SK-N-SH (cell line): ENCODE data around the gene KIT. TPM values are rescaled to one million over a fixed set of nuclear protein-coding genes. Genes with fewer than 3 reads are reported as not detected.

ENCODE experiments used
- CTCF ChIA-PET: fragments of 300-600, 350-600 bp; formaldehyde crosslinking; extraction: SDS; loops from one replicate; lab custom pipeline; 2021; lab: Yijun Ruan, JAX
- POLR2A ChIA-PET: fragments of 350-600 bp; sonication (Branson Sonifier 250); formaldehyde crosslinking; extraction: SDS; loops from one replicate; lab custom pipeline; 2020; ENCODE audit warnings: antibody characterized with exemption, inconsistent platforms; lab: Yijun Ruan, JAX
- DNase-seq: peaks from one replicate; pipeline ENCODE4 v3.0.0; 2012
- H2AFZ ChIP-seq: fragments of 200-600 bp; sonication (generic); 2 replicates; pipeline ENCODE4 v1.8.1; 2016; ENCODE audit warnings: antibody characterized with exemption, mild to moderate bottlenecking, low read depth
- H3F3A ChIP-seq: fragments of 200-600 bp; sonication (generic); replicated peaks from 2 replicates; pipeline ENCODE3; 2016; ENCODE audit warnings: antibody characterized with exemption, mild to moderate bottlenecking; ENCODE audit not compliant: insufficient read depth
- H3K27ac ChIP-seq, 2 experiments: fragments of 200-500 bp in 1 of 2; fragments of 200-600 bp in 1 of 2; sonication (Bioruptor generic) in 1 of 2; sonication (generic), shearing (Covaris generic) in 1 of 2; 2 replicates each; pipeline versions ENCODE4 v1.5.1 to v1.6.1; 2014 to 2016; ENCODE audit warnings: low read depth in 2 of 2, inconsistent platforms in 1 of 2, low read length in 1 of 2, mild to moderate bottlenecking in 1 of 2, mixed read lengths in 1 of 2
- H3K27me3 ChIP-seq: fragments of 200-600 bp; sonication (generic), shearing (Covaris generic); 2 replicates; pipeline ENCODE4 v1.6.1; 2016; ENCODE audit warnings: mixed run types; ENCODE audit not compliant: insufficient read depth
- H3K36me3 ChIP-seq, 2 experiments: fragments of 200-500 bp in 1 of 2; fragments of 200-600 bp in 1 of 2; sonication (Bioruptor generic) in 1 of 2; sonication (generic) in 1 of 2; replicated peaks in 1 of 2; 2 replicates each; pipeline versions ENCODE3 to v1.5.1; 2014 to 2016; ENCODE audit warnings: low read length in 1 of 2, mild to moderate bottlenecking in 1 of 2; ENCODE audit not compliant: insufficient read depth in 2 of 2, control insufficient read depth in 1 of 2
- H3K4me1 ChIP-seq, 2 experiments: fragments of 200-500 bp in 1 of 2; fragments of 200-600 bp in 1 of 2; sonication (Bioruptor generic) in 1 of 2; sonication (generic), shearing (Covaris generic) in 1 of 2; 2 replicates each; pipeline versions ENCODE4 v1.5.1 to v1.6.1; 2014 to 2016; ENCODE audit warnings: low read depth in 1 of 2, low read length in 1 of 2, mixed run types in 1 of 2; ENCODE audit not compliant: insufficient read depth in 2 of 2, control insufficient read depth in 1 of 2
- H3K4me2 ChIP-seq: fragments of 200-600 bp; sonication (generic), shearing (Covaris generic); 2 replicates; pipeline ENCODE4 v1.6.1; 2017; ENCODE audit warnings: mixed run types
- H3K4me3 ChIP-seq, 2 experiments: fragments of 200-500 bp in 1 of 2; fragments of 200-600 bp in 1 of 2; sonication (Bioruptor generic) in 1 of 2; sonication (generic), shearing (Covaris generic) in 1 of 2; 2 replicates each; pipeline versions ENCODE4 v1.5.1 to v1.8.1; 2014 to 2016; ENCODE audit warnings: low read depth in 2 of 2, inconsistent platforms in 1 of 2, low read length in 1 of 2, mild to moderate bottlenecking in 1 of 2, mixed read lengths in 1 of 2, moderate library complexity in 1 of 2
- H3K79me2 ChIP-seq: fragments of 200-600 bp; sonication (generic); 2 replicates; pipeline ENCODE4 v1.8.1; 2017; ENCODE audit warnings: mild to moderate bottlenecking; ENCODE audit not compliant: insufficient read depth
- H3K9ac ChIP-seq: fragments of 200-600 bp; sonication (generic); 2 replicates; pipeline ENCODE4 v1.6.1; 2017; ENCODE audit warnings: mixed run types
- H3K9me2 ChIP-seq: fragments of 200-600 bp; sonication (generic); 2 replicates; pipeline ENCODE4 v1.6.1; 2017; ENCODE audit warnings: mixed run types
- H3K9me3 ChIP-seq: fragments of 200-600 bp; sonication (generic); 2 replicates; pipeline ENCODE4 v1.6.1; 2017; ENCODE audit warnings: mixed run types, mild to moderate bottlenecking, moderate library complexity
- H4K20me1 ChIP-seq: fragments of 200-600 bp; sonication (generic); 2 replicates; pipeline ENCODE4 v1.6.1; 2017; ENCODE audit warnings: mild to moderate bottlenecking, mixed run types; ENCODE audit not compliant: insufficient read depth
- EZH2phosphoT487 ChIP-seq: fragments of 200-600 bp; sonication (generic); IDR thresholded peaks from 2 replicates; pipeline ENCODE4 v1.6.1; 2017; ENCODE audit warnings: low read depth, mixed run types, mild to moderate bottlenecking, antibody characterized with exemption, moderate library complexity, borderline replicate concordance
- FOXJ3 ChIP-seq: sonication (generic); formaldehyde crosslinking; IDR thresholded peaks from 2 replicates; pipeline ENCODE4 v1.5.1; 2020; ENCODE audit warnings: mild to moderate bottlenecking, missing genetic modification reagents
- MAX ChIP-seq: IDR thresholded peaks from 2 replicates; pipeline ENCODE4 v1.4.0; 2012; ENCODE audit warnings: low read depth
- MEF2A ChIP-seq: IDR thresholded peaks from 2 replicates; pipeline ENCODE4 v1.4.0; 2012; ENCODE audit warnings: low read depth, borderline replicate concordance
- POLR2AphosphoS5 ChIP-seq: IDR thresholded peaks from 2 replicates; pipeline ENCODE4 v1.6.1; 2012; ENCODE audit warnings: low read depth, low read length
- REST ChIP-seq: IDR thresholded peaks from 2 replicates; pipeline ENCODE4 v1.6.1; 2012; ENCODE audit warnings: mild to moderate bottlenecking, low read depth, low read length, moderate library complexity
- RFX5 ChIP-seq: IDR thresholded peaks from 2 replicates; pipeline ENCODE4 v1.6.1; 2012; ENCODE audit warnings: mild to moderate bottlenecking, improper control_type of control experiment, low read length
- YY1 ChIP-seq: IDR thresholded peaks from 2 replicates; pipeline ENCODE4 v1.4.0; 2012; ENCODE audit warnings: low read depth, mild to moderate bottlenecking
- WGBS: methylation state at CpG from one replicate; pipeline ENCODE4 v1.1.6; 2017; ENCODE audit warnings: low lambda C conversion rate; 5-methylcytosine and 5-hydroxymethylcytosine counted together
- polyA plus RNA-seq, 3 experiments: library from polyadenylated mRNA; depleted of rRNA; stranded (reverse); fragments of >200 nt; gene quantifications; 2 replicates each; pipeline ENCODE4 v1.2.3, GENCODE V29; 2012

Gene KIT
- polyA plus RNA-seq, 1 of the 3 experiments (the other 2 are of a cell fraction), result 0.79 TPM

GRCh38 chr4:54780149-54780495, 122.4 kb downstream of the KIT start:
- H3K9me3 ChIP-seq, result no peaks in the 10 kb centered on the region
- H3K9me2 ChIP-seq, result no peaks in the 10 kb centered on the region
- H3K9ac ChIP-seq, result no peak overlapping the region
- no peak overlapping the region for H3K27ac ChIP-seq
- no peak overlapping the region for H3K4me2 ChIP-seq
- peaks cover 8% of the 10 kb centered on the region; the same call in 1 of the 2 replicates for H3K27me3 ChIP-seq
- H3F3A ChIP-seq, result no peaks in the 10 kb centered on the region
- H3K4me1 ChIP-seq, result no peaks in the 10 kb centered on the region
- TF ChIP-seq FOXJ3 (CRISPR knock-in tag) (no peak), MAX (no peak), EZH2phosphoT487 (no peak)
- POLR2A ChIA-PET, result no interaction called here
- H3K4me3 ChIP-seq, result no peak overlapping the region
- CTCF ChIA-PET, result no interaction called here
- DNase-seq, result no peak
- no peaks in the 10 kb centered on the region for H3K36me3 ChIP-seq
- H4K20me1 ChIP-seq, result no peaks in the 10 kb centered on the region
- H3K79me2 ChIP-seq, result no peaks in the 10 kb centered on the region
- no peak overlapping the region for H2AFZ ChIP-seq

- ChIA-PET CTCF (interaction anchor here (0.8 kb wide), 1 partner anchor 464 kb away, joined by 3 read pairs; no protein-coding TSS in a partner anchor), POLR2A (interaction anchor here (0.6 kb wide), 1 partner anchor 665 kb away, joined by 3 read pairs; no protein-coding TSS in a partner anchor)
- Histone ChIP-seq H3K27ac (no peak overlapping the region), H2AFZ (no peak overlapping the region), H3K9me3 (no peaks in the 10 kb centered on the region), H3K27me3 (no peaks in the 10 kb centered on the region), H3K4me3 (no peak overlapping the region), H3K36me3 (no peaks in the 10 kb centered on the region), H3K79me2 (no peaks in the 10 kb centered on the region), H3F3A (no peaks in the 10 kb centered on the region), H3K4me1 (no peaks in the 10 kb centered on the region), H3K4me2 (no peak overlapping the region), H4K20me1 (no peaks in the 10 kb centered on the region), H3K9me2 (no peaks in the 10 kb centered on the region), H3K9ac (no peak overlapping the region)
- DNase-seq, result no peak
- WGBS, result 38% methylated on average over 4 of the region's 4 CpGs
- TF ChIP-seq REST, result no peak
- TF ChIP-seq RFX5, result no peak
Measured at GRCh38 chr4:54781756-54782155, 124.0 kb downstream of the KIT start.

DNA sequence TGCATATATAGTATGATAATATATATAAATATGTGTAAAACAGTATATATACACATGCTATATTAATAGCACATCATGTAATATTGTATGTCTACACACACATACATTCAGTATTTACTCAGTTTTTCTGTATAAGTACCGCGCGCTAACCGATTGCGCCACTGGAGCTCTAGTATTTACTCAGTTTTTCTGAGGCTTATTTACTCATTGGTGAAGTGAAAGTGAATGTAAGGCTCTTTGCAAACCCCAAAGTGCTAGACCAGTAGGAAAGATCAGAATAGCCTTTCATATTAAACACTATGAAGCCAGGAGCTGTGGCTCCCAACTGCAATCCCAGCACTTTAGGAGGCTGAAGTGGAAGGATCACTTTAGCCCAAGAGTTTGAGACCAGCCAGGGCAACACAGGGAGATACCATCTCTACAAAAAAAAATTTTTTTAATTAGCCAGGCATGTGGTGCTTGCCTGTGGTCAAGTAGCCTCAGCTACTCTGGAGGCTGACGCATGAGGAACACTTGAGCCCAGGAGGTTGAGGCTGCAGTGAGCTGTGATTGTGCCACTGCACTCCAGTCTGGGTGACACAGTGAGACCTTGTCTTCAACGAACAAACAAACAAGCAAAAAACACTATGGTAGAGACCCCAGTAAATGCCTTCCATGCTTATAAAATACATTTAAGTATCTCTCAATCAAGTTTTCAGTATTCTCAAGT, 125.8 kb downstream of the KIT start:
- ChIA-PET POLR2A (no interaction called here), CTCF (interaction anchor here (1.3 kb wide), 1 partner anchor 11 kb away, joined by 3 read pairs; no protein-coding TSS in a partner anchor)
- no peak for DNase-seq
- Histone ChIP-seq H3K27me3 (no peaks in the 10 kb centered on the region; the same call in 1 of the 2 replicates), H3F3A (no peaks in the 10 kb centered on the region), H3K4me2 (no peak overlapping the region), H3K4me3 (no peak overlapping the region), H4K20me1 (no peaks in the 10 kb centered on the region), H3K9ac (no peak overlapping the region), H3K27ac (no peak overlapping the region), H3K9me2 (no peaks in the 10 kb centered on the region), H3K79me2 (no peaks in the 10 kb centered on the region)
- 73% methylated on average over 7 of the region's 7 CpGs for WGBS
- TF ChIP-seq YY1 (no peak), EZH2phosphoT487 (no peak), MEF2A (no peak), POLR2AphosphoS5 (no peak)
- TF ChIP-seq, all 33 proteins: peak for 0
- Histone ChIP-seq H2AFZ (no peak overlapping the region), H3K36me3 (no peaks in the 10 kb centered on the region), H3K9me3 (no peaks in the 10 kb centered on the region), H3K4me1 (no peaks in the 10 kb centered on the region)
